ENCODE measurements around the gene PLEKHG3.
"Not testable (repeated sequence)": the region's sequence is repeated elsewhere in the genome, so short reads cannot be mapped to it uniquely, and the experiment has no call there.

PLEKHG3 gene

DNA sequence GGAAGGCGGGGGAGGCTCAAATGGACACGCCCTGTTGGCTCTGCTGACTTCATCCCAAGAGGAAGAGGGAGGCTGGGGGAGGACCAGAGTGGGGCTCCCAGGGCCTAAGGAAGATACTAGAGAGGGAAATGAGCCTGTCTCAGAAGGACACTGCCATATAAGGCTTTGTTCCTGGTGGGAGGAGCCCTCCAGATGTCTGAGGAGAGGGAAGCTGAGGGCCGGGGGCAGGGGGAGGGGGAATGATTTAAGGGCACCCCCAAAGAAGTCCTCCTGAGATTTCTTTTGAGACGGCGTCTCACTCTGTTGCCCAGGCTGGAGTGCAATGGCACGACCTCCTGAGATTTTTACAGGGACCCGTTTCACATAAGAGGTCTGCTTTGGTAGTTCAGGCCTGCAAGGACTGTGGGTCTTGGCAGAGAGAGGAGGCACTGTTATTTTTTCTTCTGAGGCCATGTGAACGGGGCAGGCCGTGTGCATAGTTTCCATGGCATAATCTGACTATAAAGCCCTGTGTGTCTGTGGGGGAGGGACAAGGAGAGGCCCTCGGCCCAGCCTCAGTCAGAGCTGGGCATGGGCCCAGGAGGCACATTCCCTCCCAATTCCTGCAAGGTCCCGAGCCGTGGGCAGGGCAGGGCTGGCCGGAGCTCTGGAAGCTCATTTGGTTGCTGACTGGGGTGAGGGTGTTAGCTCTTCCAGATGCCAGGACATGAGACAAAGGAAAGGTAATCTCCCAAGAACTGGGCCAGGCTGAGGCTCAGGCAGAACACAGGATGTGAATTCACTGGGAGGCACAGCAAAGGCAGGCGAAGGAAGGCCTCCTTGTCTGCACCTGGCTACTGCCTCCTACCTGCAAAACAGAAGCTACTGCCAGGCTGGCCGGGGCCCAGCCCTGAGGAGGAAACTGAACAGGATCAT is 22.2 kb upstream of the PLEKHG3 start:
- no peaks in the 10 kb centered on the region for H3K4me1 Mint-ChIP-seq (ENCODE audit: low read depth)
- no peaks in the 10 kb centered on the region for H3K27me3 Mint-ChIP-seq
- H3K27ac Mint-ChIP-seq: no peak overlapping the region
- H3K4me3 Mint-ChIP-seq: no peak overlapping the region
- H3K9me3 Mint-ChIP-seq: no peaks in the 10 kb centered on the region
- no peaks in the 10 kb centered on the region for H3K36me3 Mint-ChIP-seq (ENCODE audit: low read depth)

DNA sequence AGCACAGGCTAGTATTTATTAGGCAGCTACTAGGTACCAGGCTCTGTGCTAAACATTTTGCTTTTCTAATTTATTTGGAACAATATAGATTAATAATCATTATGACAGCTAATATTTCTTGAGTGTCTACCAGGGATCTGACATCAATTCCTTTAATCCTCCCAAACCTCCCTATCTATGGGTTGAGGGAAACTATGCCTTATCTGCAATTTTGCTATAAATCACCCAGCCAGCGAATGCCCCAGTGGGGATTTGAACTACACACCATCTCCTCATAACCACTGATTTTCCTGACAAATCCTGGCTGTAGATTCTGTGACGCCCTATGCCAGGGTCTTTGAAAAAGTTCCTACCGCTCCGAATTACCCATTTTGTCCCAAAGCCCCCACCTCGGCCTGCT is 21.4 kb upstream of the PLEKHG3 start:
- H3K9me3 Mint-ChIP-seq: no peaks in the 10 kb centered on the region
- no peak overlapping the region for H3K27ac Mint-ChIP-seq

DNA sequence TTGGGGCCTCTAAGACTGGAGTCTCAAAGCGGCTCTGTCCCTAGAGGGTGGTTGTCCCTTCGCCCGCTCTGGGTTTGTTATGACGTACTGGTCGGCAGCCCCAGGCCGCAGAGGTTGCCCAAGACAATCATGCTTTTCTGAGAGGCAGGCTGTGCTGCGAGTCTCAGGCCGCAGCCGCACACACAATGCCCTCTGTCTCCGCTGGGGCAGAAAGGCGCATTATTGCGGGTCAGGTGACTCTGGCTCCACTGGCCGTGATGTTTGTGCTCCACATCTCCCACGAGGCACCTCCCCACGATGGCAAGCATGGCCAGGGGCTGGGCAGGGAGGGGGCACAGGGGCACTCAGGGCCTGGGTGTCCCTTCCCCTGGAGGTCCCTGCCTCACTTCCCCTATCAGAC is 21.0 kb upstream of the PLEKHG3 start:
- Mint-ChIP-seq H3K27me3 (no peaks in the 10 kb centered on the region), H3K9me3 (no peaks in the 10 kb centered on the region), H3K4me3 (no peak overlapping the region), H3K27ac (no peak overlapping the region), H3K4me1 (ENCODE audit: low read depth) (peaks cover 4% of the 10 kb centered on the region), H3K36me3 (ENCODE audit: low read depth) (no peaks in the 10 kb centered on the region)

More for the DNA sequence above, 21.4 kb upstream of the PLEKHG3 start:
- H3K27me3 Mint-ChIP-seq: no peaks in the 10 kb centered on the region
- H3K4me3 Mint-ChIP-seq: no peak overlapping the region
- H3K36me3 Mint-ChIP-seq (ENCODE audit: low read depth): no peaks in the 10 kb centered on the region
- no peaks in the 10 kb centered on the region for H3K4me1 Mint-ChIP-seq (ENCODE audit: low read depth)

DNA sequence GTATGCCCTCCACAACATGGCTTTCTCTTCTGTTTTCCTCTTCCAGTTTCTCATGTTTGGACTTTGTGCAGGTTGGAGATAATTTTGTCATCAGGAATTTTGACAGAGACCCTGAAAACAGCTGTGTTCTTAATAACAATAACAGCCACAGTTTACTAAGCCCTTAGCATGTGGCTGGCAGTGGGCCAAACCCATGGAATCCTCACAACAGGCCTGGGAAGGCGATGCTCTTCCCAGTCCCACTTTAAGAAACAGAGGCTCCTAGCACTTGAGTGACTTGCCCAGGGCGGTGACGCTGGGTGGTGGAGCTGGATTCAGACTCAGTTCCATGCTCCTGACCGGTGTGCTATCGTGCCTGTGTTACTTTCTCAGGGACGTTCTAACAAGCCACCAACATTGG is 20.1 kb upstream of the PLEKHG3 start:
- H3K27me3 Mint-ChIP-seq: no peaks in the 10 kb centered on the region
- H3K36me3 Mint-ChIP-seq (ENCODE audit: low read depth): no peaks in the 10 kb centered on the region
- no peaks in the 10 kb centered on the region for H3K9me3 Mint-ChIP-seq
- no peak overlapping the region for H3K27ac Mint-ChIP-seq
- peaks cover 6% of the 10 kb centered on the region for H3K4me1 Mint-ChIP-seq (ENCODE audit: low read depth)
- no peak overlapping the region for H3K4me3 Mint-ChIP-seq

DNA sequence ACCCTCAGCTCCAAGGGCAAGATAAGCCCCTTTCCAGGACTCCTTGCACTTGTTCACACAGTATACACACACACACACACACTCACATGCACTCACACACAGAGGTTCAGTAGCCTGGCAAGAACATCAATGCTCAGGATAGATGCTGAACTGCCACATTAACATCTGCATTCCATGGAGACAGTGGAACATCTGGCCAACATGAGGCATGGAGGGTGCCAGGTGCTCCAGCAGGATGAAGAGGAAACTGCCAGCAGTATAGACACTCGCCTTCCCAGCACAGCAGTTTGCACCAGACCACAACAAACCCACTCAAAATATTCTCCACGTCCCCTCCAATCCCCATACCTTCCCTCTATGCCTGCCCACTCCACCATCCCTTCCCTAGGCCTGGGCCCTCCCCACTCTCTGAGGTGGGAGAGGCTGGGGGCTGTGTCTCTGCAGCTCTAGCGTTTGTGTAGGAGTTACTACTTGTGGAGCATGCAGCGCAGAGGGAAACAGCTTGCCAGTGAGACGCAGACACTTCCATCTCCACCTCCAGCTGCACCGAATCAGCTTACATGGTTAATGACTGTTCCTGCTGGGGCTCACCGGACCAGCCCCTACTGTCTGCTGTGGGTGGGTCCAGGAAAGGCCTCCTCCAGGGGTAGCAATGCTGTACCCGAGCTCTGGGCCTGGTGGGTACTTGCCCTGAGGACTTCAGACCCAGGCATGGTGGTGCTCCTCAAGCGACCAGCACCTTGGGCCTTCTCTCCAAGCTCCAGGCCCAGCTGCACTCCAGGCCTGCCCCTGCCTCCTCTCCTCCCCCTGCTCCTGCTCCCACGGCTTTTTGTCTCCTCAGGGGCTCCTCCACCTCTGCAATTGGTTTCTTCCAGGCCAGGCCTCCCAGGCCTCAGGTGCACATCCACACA is 18.6 kb upstream of the PLEKHG3 start:
- H3K27ac Mint-ChIP-seq: no peak overlapping the region
- H3K27me3 Mint-ChIP-seq: no peaks in the 10 kb centered on the region
- H3K4me1 Mint-ChIP-seq (ENCODE audit: low read depth): peaks cover 6% of the 10 kb centered on the region
- no peaks in the 10 kb centered on the region for H3K36me3 Mint-ChIP-seq (ENCODE audit: low read depth)
- H3K4me3 Mint-ChIP-seq: no peak overlapping the region
- H3K9me3 Mint-ChIP-seq: no peaks in the 10 kb centered on the region

DNA sequence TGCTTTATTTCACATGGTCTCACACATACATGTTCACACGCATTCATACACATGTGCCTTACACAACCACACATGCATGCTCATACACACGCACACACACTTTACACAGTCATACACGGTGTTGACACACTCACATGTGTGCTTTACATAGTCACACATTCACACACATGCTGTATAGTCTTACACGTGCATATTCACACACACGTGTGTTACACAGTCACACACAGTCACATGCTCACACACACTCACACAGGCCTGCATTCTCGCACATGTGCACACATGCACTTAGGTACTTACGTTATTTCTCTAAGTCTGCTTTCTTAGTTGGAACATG is 18.0 kb upstream of the PLEKHG3 start:
- H3K4me1 Mint-ChIP-seq (ENCODE audit: low read depth): peaks cover 6% of the 10 kb centered on the region
- H3K4me3 Mint-ChIP-seq: no peak overlapping the region
- no peaks in the 10 kb centered on the region for H3K36me3 Mint-ChIP-seq (ENCODE audit: low read depth)
- no peaks in the 10 kb centered on the region for H3K27me3 Mint-ChIP-seq
- no peak overlapping the region for H3K27ac Mint-ChIP-seq
- no peaks in the 10 kb centered on the region for H3K9me3 Mint-ChIP-seq

DNA sequence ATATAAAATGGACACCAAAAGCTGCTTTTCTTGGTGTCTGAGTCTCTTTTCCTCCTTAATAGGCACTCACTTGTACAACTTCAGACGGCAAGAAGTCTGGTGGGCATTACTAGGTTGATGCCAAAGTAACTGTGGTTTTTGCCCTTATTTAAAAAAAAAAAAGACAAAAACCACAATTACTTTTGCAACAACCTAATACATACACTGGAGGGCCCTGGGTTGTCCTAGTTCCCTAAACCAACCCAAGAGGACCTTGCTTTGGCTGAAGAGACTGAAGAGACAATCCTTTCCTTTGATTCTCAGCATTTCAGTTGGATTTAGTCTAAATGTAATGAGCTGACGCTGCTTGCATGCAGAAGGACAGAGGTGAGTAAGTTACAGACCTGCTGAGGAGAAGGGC is 16.2 kb upstream of the PLEKHG3 start:
- H3K9me3 Mint-ChIP-seq: no peaks in the 10 kb centered on the region
- H3K4me1 Mint-ChIP-seq (ENCODE audit: low read depth): peaks cover 9% of the 10 kb centered on the region
- H3K4me3 Mint-ChIP-seq: no peak overlapping the region
- no peak overlapping the region for H3K27ac Mint-ChIP-seq
- no peaks in the 10 kb centered on the region for H3K27me3 Mint-ChIP-seq
- no peaks in the 10 kb centered on the region for H3K36me3 Mint-ChIP-seq (ENCODE audit: low read depth)

DNA sequence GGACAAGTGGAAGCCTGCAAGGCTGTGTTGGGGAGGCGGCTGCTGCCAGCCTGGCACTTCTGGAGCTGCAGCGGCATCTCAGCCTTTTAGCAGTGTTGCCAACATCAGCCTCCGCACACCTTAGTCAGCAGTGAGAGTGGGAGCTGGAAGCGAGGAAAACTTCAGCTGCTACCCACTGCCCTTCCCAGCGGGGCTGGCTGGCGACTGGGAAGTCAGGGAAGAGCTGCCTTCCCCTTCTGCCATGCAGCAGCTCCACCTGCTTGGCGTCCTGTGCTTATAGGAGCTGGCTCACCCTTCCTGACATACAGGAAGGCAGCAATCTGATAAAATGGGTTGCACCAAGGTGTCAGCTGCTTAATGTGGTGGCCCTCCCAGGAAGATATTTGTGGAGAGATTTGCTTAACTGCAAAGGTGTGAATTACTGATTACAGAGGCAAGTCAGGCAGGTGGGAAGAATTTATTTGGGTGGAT is 15.4 kb upstream of the PLEKHG3 start:
- Mint-ChIP-seq H3K4me3 (no peak overlapping the region), H3K9me3 (no peaks in the 10 kb centered on the region), H3K36me3 (ENCODE audit: low read depth) (no peaks in the 10 kb centered on the region), H3K27ac (no peak overlapping the region), H3K4me1 (ENCODE audit: low read depth) (peaks cover 9% of the 10 kb centered on the region), H3K27me3 (no peaks in the 10 kb centered on the region)

DNA sequence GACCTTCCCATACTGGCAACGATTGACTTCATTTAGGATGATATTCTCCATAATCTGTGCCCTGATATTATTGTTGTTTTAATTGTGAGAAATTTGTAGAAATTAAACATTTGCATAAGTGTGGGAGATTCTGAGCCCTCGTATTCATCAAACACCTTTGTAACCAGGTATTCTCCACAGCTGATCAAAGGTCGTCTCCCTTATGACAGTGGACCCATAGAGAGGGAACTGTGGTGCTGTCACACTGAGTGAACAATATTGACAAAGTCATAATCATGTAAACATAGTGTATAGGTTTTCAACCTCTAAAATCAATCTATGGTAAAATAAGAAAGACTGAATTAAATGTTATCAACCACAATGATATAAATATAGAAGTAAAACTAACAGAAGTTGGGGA is 14.9 kb upstream of the PLEKHG3 start:
- Mint-ChIP-seq H3K4me1 (ENCODE audit: low read depth) (peaks cover 9% of the 10 kb centered on the region), H3K9me3 (no peaks in the 10 kb centered on the region), H3K4me3 (no peak overlapping the region), H3K27ac (no peak overlapping the region), H3K36me3 (ENCODE audit: low read depth) (no peaks in the 10 kb centered on the region), H3K27me3 (no peaks in the 10 kb centered on the region)

DNA sequence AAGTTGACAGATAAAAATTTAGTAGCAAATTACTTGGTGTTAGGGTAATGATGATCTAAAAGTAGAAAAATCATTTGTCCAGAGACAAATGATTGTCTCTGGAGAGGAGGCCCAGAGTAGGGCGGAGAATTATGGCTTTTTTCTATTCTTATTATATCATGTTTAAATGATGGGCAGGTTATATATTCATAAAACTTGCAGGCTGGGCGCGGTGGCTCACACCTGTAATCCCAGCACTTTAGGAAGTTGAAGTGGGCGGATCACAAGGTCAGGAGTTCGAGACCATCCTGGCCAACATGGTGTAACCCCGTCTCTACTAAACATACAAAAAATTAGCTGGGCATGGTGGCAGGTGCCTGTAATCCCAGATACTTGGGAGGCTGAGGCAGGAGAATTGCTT is 13.6 kb upstream of the PLEKHG3 start:
- not testable (repeated sequence) for H3K27ac Mint-ChIP-seq; H3K36me3 Mint-ChIP-seq (ENCODE audit: low read depth); H3K4me3 Mint-ChIP-seq; H3K4me1 Mint-ChIP-seq (ENCODE audit: low read depth); H3K27me3 Mint-ChIP-seq; H3K9me3 Mint-ChIP-seq

DNA sequence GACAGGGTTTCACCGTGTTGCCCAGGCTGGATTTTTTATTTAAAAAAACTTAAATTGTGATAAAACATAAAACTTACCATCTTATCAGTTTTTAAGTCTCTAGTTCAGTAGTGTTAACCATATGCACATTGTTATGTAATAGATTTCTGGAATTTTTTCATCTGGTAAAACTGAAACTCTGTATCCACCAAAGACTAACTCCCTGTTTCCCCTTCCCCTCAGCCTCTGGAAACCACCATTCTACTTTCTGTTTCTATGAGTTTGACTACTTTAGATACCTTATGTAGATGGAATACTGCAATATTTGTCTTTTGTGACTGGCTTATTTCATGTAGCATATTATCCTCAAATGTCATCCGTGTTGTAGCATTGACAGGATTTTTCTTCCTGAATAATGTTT is 12.8 kb upstream of the PLEKHG3 start:
- Mint-ChIP-seq H3K27ac (no peak overlapping the region), H3K27me3 (peaks cover 7% of the 10 kb centered on the region), H3K4me3 (no peak overlapping the region), H3K36me3 (ENCODE audit: low read depth) (no peaks in the 10 kb centered on the region), H3K9me3 (no peaks in the 10 kb centered on the region), H3K4me1 (ENCODE audit: low read depth) (peaks cover 9% of the 10 kb centered on the region)

DNA sequence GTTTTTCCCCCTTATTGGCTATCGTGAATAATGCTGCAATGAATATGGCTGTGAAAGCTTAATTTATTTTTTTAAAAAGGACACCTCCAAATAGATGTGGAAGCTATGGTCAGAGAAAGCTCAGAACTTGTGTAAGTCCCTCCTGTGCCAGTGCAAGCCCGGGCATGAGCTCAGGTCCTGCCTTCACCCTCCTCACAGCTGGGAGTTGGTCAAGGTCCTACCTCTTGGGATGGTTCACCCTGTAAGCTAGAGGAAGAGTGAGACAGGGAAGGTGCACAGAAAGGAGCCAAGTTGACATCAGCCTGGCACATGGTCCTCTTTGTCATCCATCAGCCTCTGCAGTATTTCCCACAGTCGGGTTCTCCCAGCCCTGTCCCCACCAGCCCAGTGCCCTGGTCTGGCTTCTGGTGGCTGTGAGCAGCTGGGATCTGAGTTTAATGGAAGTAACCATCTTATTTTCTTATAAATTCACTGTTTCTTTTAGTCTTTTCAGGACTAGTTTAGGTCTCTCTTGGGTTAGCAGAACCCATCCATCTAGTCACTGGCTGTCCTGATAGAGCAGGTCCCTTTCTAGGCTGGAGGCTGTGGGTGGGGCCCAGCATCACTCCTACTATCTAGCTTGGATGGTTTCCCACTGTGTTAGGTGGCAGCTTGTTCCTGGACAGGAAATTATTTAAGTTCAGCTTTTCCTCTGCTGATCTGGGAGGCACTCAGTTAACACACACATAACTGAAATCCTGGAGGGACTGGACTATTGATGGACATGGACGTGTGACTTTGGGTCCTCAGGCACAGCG is 11.8 kb upstream of the PLEKHG3 start:
- H3K9me3 Mint-ChIP-seq: no peaks in the 10 kb centered on the region
- H3K4me3 Mint-ChIP-seq: no peak overlapping the region
- peaks cover 11% of the 10 kb centered on the region for H3K27me3 Mint-ChIP-seq
- no peaks in the 10 kb centered on the region for H3K36me3 Mint-ChIP-seq (ENCODE audit: low read depth)
- no peak overlapping the region for H3K27ac Mint-ChIP-seq
- peaks cover 9% of the 10 kb centered on the region for H3K4me1 Mint-ChIP-seq (ENCODE audit: low read depth)

DNA sequence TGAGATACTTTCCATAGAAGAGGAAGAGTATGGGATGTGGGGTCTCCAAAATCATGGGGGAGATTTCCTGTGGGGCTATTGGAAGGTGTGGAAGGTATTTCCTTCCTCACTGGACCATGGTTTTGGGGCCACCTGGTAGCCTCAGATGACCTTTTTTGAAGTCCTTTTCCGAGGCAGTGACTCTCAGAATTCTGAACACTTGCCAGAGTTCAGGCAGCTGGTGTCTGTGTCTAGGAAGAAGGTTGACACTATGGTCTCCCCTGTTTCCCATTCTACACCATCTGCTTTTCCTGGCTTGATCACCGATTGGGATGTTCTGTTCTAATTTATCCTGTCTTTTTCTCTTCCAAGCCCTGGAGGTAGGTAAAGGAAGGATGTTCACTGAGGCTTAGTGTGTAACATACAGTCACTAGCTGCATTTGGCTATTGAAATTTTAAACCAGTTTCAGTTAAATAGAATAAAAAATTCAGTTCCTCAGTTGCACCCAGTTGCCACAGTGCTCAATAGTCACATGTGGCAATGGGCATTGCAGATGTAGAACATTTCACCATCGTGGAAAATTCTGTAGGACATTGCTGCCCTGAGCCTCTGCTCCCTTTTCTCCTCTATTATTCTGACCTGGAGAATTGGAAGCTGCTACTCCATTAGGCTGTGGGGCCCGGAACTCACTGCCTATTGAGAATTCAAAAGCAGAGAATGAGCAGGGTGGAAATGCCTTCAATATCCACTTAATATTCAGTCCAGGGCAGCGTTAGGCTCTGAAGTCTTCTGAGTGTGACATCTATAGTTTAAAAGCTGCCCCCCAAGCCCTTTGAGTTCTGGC is 11.0 kb upstream of the PLEKHG3 start:
- Mint-ChIP-seq H3K36me3 (ENCODE audit: low read depth) (no peaks in the 10 kb centered on the region), H3K9me3 (no peaks in the 10 kb centered on the region), H3K27ac (no peak overlapping the region), H3K27me3 (peaks cover 15% of the 10 kb centered on the region), H3K4me3 (no peak overlapping the region), H3K4me1 (ENCODE audit: low read depth) (peaks cover 6% of the 10 kb centered on the region)

DNA sequence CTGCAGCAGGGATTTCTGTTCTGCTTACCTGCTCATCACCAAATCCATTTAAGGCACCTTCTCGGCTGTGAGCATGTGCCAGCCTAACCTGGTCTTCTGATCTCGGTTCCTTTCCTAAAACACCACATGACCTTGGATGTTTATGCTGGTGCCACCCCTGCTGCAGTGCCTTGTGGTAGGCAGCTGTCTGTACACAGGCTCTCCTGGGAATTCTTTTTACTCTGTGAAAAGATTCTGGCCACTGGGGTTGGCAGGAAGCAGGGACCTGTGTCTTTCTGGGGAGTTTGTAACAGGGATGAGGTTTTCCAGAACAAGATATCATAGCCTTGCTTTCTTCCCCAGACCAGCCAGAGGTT is 10.4 kb upstream of the PLEKHG3 start:
- Mint-ChIP-seq H3K4me1 (ENCODE audit: low read depth) (peaks cover 4% of the 10 kb centered on the region), H3K9me3 (no peaks in the 10 kb centered on the region), H3K36me3 (ENCODE audit: low read depth) (no peaks in the 10 kb centered on the region), H3K27ac (no peak overlapping the region), H3K4me3 (no peak overlapping the region), H3K27me3 (peaks cover 15% of the 10 kb centered on the region)

Data from stimulated activated naive CD8-positive, alpha-beta T cell treated with anti-CD3 and anti-CD28 coated beads, Interleukin-15, Interleukin-2, amounts not matched to agents 100 ng/mL and 50 ng/mL, for 24 hours (primary cell).